ENCODE results near the gene AKR7A2.
A peak's percentile ranks its signal among the peaks of the same experiment; 100 is the strongest.

The AKR7A2 gene

GRCh38 chr1:19337289-19337688, 25.3 kb upstream of the AKR7A2 start:
- Mint-ChIP-seq H3K4me3 (no peak overlapping the region), H3K36me3 (peaks cover 64% of the 10 kb centered on the region), H3K27ac (peak overlapping the region; percentile 92), H3K4me1 (peaks cover 37% of the 10 kb centered on the region), H3K9me3 (no peaks in the 10 kb centered on the region)
- DNase-seq (ENCODE audit: low spot score in 2 of 2) (no peak), ATAC-seq (no peak)

- peaks cover 30% of the 10 kb centered on the region for H3K4me1 Mint-ChIP-seq
- H3K36me3 Mint-ChIP-seq, result peaks cover 57% of the 10 kb centered on the region
- H3K9me3 Mint-ChIP-seq, result no peaks in the 10 kb centered on the region
- peak; percentile 90 for ATAC-seq
- H3K4me3 Mint-ChIP-seq, result no peak overlapping the region
- no peak for DNase-seq (ENCODE audit: low spot score in 2 of 2)
- H3K27ac Mint-ChIP-seq, result peak overlapping the region; percentile 92
Measured at GRCh38 chr1:19336543-19336942, 24.6 kb upstream of the AKR7A2 start.

GRCh38 chr1:19333587-19334354, 21.8 kb upstream of the AKR7A2 start:
- H3K36me3 Mint-ChIP-seq, result peaks cover 45% of the 10 kb centered on the region

GRCh38 chr1:19332832-19333231, 20.9 kb upstream of the AKR7A2 start:
- H3K4me1 Mint-ChIP-seq, result peaks cover 24% of the 10 kb centered on the region
- H3K9me3 Mint-ChIP-seq, result no peaks in the 10 kb centered on the region
- no peak overlapping the region for H3K27ac Mint-ChIP-seq
- DNase-seq (ENCODE audit: low spot score in 2 of 2) (no peak), ATAC-seq (no peak)
- H3K36me3 Mint-ChIP-seq, result peaks cover 40% of the 10 kb centered on the region
- H3K4me3 Mint-ChIP-seq, result no peak overlapping the region

More at GRCh38 chr1:19333587-19334354, 21.8 kb upstream of the AKR7A2 start:
- DNase-seq (ENCODE audit: low spot score in 2 of 2), result no peak
- ATAC-seq, result peak; percentile 65
- Mint-ChIP-seq H3K4me3 (no peak overlapping the region), H3K4me1 (peaks cover 24% of the 10 kb centered on the region), H3K9me3 (no peaks in the 10 kb centered on the region), H3K27ac (peak overlapping the region; percentile 32)

GRCh38 chr1:19331262-19331878, 19.4 kb upstream of the AKR7A2 start:
- Mint-ChIP-seq H3K4me1 (peaks cover 10% of the 10 kb centered on the region), H3K27ac (peak overlapping the region; percentile 64), H3K36me3 (peaks cover 32% of the 10 kb centered on the region), H3K4me3 (no peak overlapping the region), H3K9me3 (no peaks in the 10 kb centered on the region)
- ATAC-seq (no peak), DNase-seq (ENCODE audit: low spot score in 2 of 2) (no peak)

GRCh38 chr1:19330449-19331135, 18.6 kb upstream of the AKR7A2 start:
- DNase-seq (ENCODE audit: low spot score in 2 of 2) (no peak), ATAC-seq (no peak)
- H3K27ac Mint-ChIP-seq, result peak overlapping the region; percentile 4
- H3K36me3 Mint-ChIP-seq, result peaks cover 35% of the 10 kb centered on the region
- H3K4me3 Mint-ChIP-seq, result no peak overlapping the region
- H3K4me1 Mint-ChIP-seq, result peaks cover 2% of the 10 kb centered on the region
- H3K9me3 Mint-ChIP-seq, result no peaks in the 10 kb centered on the region

- Mint-ChIP-seq H3K4me3 (no peak overlapping the region), H3K36me3 (peaks cover 36% of the 10 kb centered on the region), H3K27ac (peak overlapping the region; percentile 4), H3K9me3 (no peaks in the 10 kb centered on the region), H3K4me1 (no peaks in the 10 kb centered on the region)
- no peak for ATAC-seq
- no peak for DNase-seq (ENCODE audit: low spot score in 2 of 2)
Measured at GRCh38 chr1:19329611-19330010, 17.7 kb upstream of the AKR7A2 start.

- DNase-seq (ENCODE audit: low spot score in 2 of 2) (no peak), ATAC-seq (no peak)
- no peaks in the 10 kb centered on the region for H3K9me3 Mint-ChIP-seq
- H3K4me1 Mint-ChIP-seq, result no peaks in the 10 kb centered on the region
- peak overlapping the region; percentile 4 for H3K27ac Mint-ChIP-seq
- no peak overlapping the region for H3K4me3 Mint-ChIP-seq
- peaks cover 36% of the 10 kb centered on the region for H3K36me3 Mint-ChIP-seq
Measured at GRCh38 chr1:19329188-19329587, 17.2 kb upstream of the AKR7A2 start.

- no peaks in the 10 kb centered on the region for H3K9me3 Mint-ChIP-seq
- H3K4me3 Mint-ChIP-seq, result no peak overlapping the region
- peaks cover 36% of the 10 kb centered on the region for H3K36me3 Mint-ChIP-seq
- no peak overlapping the region for H3K27ac Mint-ChIP-seq
- H3K4me1 Mint-ChIP-seq, result no peaks in the 10 kb centered on the region
- ATAC-seq (no peak), DNase-seq (ENCODE audit: low spot score in 2 of 2) (no peak)
Measured at GRCh38 chr1:19328486-19328885, 16.5 kb upstream of the AKR7A2 start.

- H3K36me3 Mint-ChIP-seq, result peaks cover 38% of the 10 kb centered on the region
- H3K9me3 Mint-ChIP-seq, result no peaks in the 10 kb centered on the region
- no peak overlapping the region for H3K4me3 Mint-ChIP-seq
- peak overlapping the region; percentile 45 for H3K27ac Mint-ChIP-seq
- DNase-seq (ENCODE audit: low spot score in 2 of 2), result no peak
- no peaks in the 10 kb centered on the region for H3K4me1 Mint-ChIP-seq
- no peak for ATAC-seq
Measured at GRCh38 chr1:19327736-19328135, 15.8 kb upstream of the AKR7A2 start.

GRCh38 chr1:19327301-19327700, 15.4 kb upstream of the AKR7A2 start:
- Mint-ChIP-seq H3K9me3 (no peaks in the 10 kb centered on the region), H3K4me1 (no peaks in the 10 kb centered on the region), H3K36me3 (peaks cover 37% of the 10 kb centered on the region), H3K4me3 (no peak overlapping the region), H3K27ac (peak overlapping the region; percentile 45)
- ATAC-seq (no peak), DNase-seq (ENCODE audit: low spot score in 2 of 2) (no peak)

- DNase-seq (ENCODE audit: low spot score in 2 of 2) (no peak), ATAC-seq (no peak)
- H3K4me3 Mint-ChIP-seq, result no peak overlapping the region
- peaks cover 37% of the 10 kb centered on the region for H3K36me3 Mint-ChIP-seq
- H3K9me3 Mint-ChIP-seq, result no peaks in the 10 kb centered on the region
- no peaks in the 10 kb centered on the region for H3K4me1 Mint-ChIP-seq
- H3K27ac Mint-ChIP-seq, result peak overlapping the region; percentile 45
Measured at GRCh38 chr1:19326748-19327065, 14.8 kb upstream of the AKR7A2 start.

- no peak for DNase-seq (ENCODE audit: low spot score in 2 of 2)
- H3K9me3 Mint-ChIP-seq, result no peaks in the 10 kb centered on the region
- no peaks in the 10 kb centered on the region for H3K4me1 Mint-ChIP-seq
- ATAC-seq, result no peak
- H3K36me3 Mint-ChIP-seq, result peaks cover 41% of the 10 kb centered on the region
- H3K4me3 Mint-ChIP-seq, result no peak overlapping the region
- H3K27ac Mint-ChIP-seq, result peak overlapping the region; percentile 45
Measured at GRCh38 chr1:19325958-19326747, 14.2 kb upstream of the AKR7A2 start.

GRCh38 chr1:19325368-19325957, 13.5 kb upstream of the AKR7A2 start:
- peak overlapping the region; percentile 45 for H3K27ac Mint-ChIP-seq
- DNase-seq (ENCODE audit: low spot score in 2 of 2) (no peak), ATAC-seq (no peak)
- H3K4me1 Mint-ChIP-seq, result no peaks in the 10 kb centered on the region
- no peaks in the 10 kb centered on the region for H3K9me3 Mint-ChIP-seq
- no peak overlapping the region for H3K4me3 Mint-ChIP-seq
- peaks cover 44% of the 10 kb centered on the region for H3K36me3 Mint-ChIP-seq

- Mint-ChIP-seq H3K27ac (no peak overlapping the region), H3K9me3 (no peaks in the 10 kb centered on the region), H3K4me3 (no peak overlapping the region), H3K4me1 (no peaks in the 10 kb centered on the region), H3K36me3 (peaks cover 36% of the 10 kb centered on the region)
- no peak for DNase-seq (ENCODE audit: low spot score in 2 of 2)
- ATAC-seq, result no peak
Measured at GRCh38 chr1:19324665-19324990, 12.7 kb upstream of the AKR7A2 start.
